NB4 (cell line): ENCODE data around the gene DSE.
"Not testable (repeated sequence)": the region's sequence is repeated elsewhere in the genome, so short reads cannot be mapped to it uniquely, and the experiment has no call there.

Source experiments
- DNase-seq: peaks from one replicate; pipeline ENCODE4 v3.0.0; 2010; ENCODE audit warnings: low read depth
- H3K4me3 ChIP-seq: one replicate; pipeline ENCODE4 v1.5.1; 2011; ENCODE audit warnings: mild to moderate bottlenecking, low read depth, low read length, moderate library complexity
- CTCF ChIP-seq: IDR thresholded peaks from one replicate; pipeline ENCODE4 v1.5.1; 2012; ENCODE audit warnings: low read depth, low read length
- MAX ChIP-seq: IDR thresholded peaks from 2 replicates; pipeline ENCODE4 v1.6.1; 2011; ENCODE audit warnings: low read depth, low read length
- MYC ChIP-seq: IDR thresholded peaks from 2 replicates; pipeline ENCODE4 v1.6.1; 2011; ENCODE audit warnings: low read depth, low read length
- POLR2A ChIP-seq: IDR thresholded peaks from 2 replicates; pipeline ENCODE4 v1.6.1; 2011; ENCODE audit warnings: mild to moderate bottlenecking; ENCODE audit not compliant: insufficient read length; ENCODE audit errors: extremely low read depth

Gene DSE

GRCh38 chr6:116328528-116328903 lies 42.2 kb upstream of the DSE start:
- no peak for DNase-seq
- TF ChIP-seq MAX (no peak), MYC (no peak), CTCF (no peak), POLR2A (no peak)
- no peak overlapping the region for H3K4me3 ChIP-seq

DNA sequence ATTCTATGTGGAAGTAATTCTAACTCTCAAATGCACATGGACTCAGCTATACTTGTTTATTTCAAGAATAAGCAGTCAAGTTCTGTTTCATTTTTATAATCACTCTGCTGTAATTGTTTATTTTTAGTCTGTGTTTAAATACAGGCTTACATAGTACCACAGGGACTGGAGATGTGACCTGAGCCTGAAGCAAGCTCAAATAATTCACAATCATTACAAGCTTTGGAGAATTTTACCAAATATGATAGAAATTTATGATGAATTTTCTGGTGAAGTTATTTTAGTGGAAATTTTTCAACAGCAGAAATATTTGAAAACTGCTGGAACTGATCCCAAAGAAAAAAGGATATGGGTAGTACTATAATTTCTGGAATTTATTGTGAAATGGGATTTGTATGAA lies 41.6 kb upstream of the DSE start:
- H3K4me3 ChIP-seq, result no peak overlapping the region
- DNase-seq, result no peak
- TF ChIP-seq CTCF (no peak), POLR2A (no peak), MAX (no peak), MYC (no peak)

DNA sequence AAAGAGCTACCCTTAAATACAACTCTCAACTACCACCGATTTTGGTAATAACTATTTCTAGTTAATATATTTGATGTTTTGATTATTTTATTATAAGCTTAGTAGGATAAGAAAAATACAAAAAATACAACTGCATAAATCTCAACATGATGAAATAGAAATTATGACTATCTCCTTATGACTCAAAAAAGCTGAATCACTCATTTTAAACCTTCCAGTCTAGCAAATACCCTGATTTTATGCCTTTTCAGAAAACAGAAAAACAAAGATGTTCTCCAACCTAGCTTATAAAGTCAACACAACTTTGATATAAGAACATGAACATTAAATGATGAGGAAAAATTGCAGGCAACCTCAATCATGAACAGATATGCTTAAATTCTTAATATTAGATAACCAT lies 40.2 kb upstream of the DSE start:
- H3K4me3 ChIP-seq, result no peak overlapping the region
- TF ChIP-seq CTCF (no peak), MAX (no peak), POLR2A (no peak), MYC (no peak)
- DNase-seq, result no peak

- TF ChIP-seq POLR2A (no peak), CTCF (no peak), MAX (no peak), MYC (no peak)
- H3K4me3 ChIP-seq, result no peak overlapping the region
- no peak for DNase-seq
These were observed 38.7 kb upstream of the DSE start for GRCh38 chr6:116332096-116332495.

GRCh38 chr6:116334638-116335409 lies 35.9 kb upstream of the DSE start:
- not testable (repeated sequence) for H3K4me3 ChIP-seq, DNase-seq

GRCh38 chr6:116335612-116336215 lies 35.0 kb upstream of the DSE start:
- DNase-seq, result no peak
- TF ChIP-seq MAX, result no peak
- no peak for TF ChIP-seq POLR2A
- TF ChIP-seq CTCF, result no peak
- TF ChIP-seq MYC, result no peak
- no peak overlapping the region for H3K4me3 ChIP-seq
